ENCODE measurements around the gene FBXL16.

FBXL16 gene

GRCh38 chr16:683396-684070, 22.1 kb downstream of the FBXL16 start:
- TF ChIP-seq, protein P1, sequence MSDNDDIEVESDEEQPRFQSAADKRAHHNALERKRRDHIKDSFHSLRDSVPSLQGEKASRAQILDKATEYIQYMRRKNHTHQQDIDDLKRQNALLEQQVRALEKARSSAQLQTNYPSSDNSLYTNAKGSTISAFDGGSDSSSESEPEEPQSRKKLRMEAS (IDR thresholded peaks at IDR 0.05), result no peak; the same call in 1 of the 2 replicates
- TF ChIP-seq TCF12 (IDR thresholded peaks at IDR 0.05; ENCODE audit: low read depth) (no peak), TEAD4 (IDR thresholded peaks at IDR 0.05) (peak; percentile 8; the same call in 1 of the 2 replicates), EGR1 (IDR thresholded peaks at IDR 0.05) (0 out of 2 replicates have a peak, but pooled peaks have one; percentile 56), CEBPB (IDR thresholded peaks at IDR 0.05) (no peak), ZBTB7A (IDR thresholded peaks at IDR 0.05; ENCODE audit: low read depth) (peak; percentile 58), RAD21 (IDR thresholded peaks at IDR 0.05; ENCODE audit: low read depth) (no peak)

- TF ChIP-seq CREB1 (IDR thresholded peaks at IDR 0.05; ENCODE audit: low read depth) (no peak), USF1 (IDR thresholded peaks at IDR 0.05) (no peak), CEBPB (IDR thresholded peaks at IDR 0.05) (no peak)
- TF ChIP-seq, protein P1 (IDR thresholded peaks at IDR 0.05), result no peak
Measured at GRCh38 chr16:682493-683395, 22.9 kb downstream of the FBXL16 start.

- TF ChIP-seq NFIC (IDR thresholded peaks at IDR 0.05) (peak; percentile 60), EGR1 (IDR thresholded peaks at IDR 0.05) (no peak)
- TF ChIP-seq, protein P1 (IDR thresholded peaks at IDR 0.05), result no peak
Measured at GRCh38 chr16:681746-682427, 23.7 kb downstream of the FBXL16 start.

GRCh38 chr16:680967-681745, 24.4 kb downstream of the FBXL16 start:
- TF ChIP-seq FOXM1 (IDR thresholded peaks at IDR 0.05; ENCODE audit: borderline replicate concordance, low read depth), result no peak
- TF ChIP-seq, protein P2, sequence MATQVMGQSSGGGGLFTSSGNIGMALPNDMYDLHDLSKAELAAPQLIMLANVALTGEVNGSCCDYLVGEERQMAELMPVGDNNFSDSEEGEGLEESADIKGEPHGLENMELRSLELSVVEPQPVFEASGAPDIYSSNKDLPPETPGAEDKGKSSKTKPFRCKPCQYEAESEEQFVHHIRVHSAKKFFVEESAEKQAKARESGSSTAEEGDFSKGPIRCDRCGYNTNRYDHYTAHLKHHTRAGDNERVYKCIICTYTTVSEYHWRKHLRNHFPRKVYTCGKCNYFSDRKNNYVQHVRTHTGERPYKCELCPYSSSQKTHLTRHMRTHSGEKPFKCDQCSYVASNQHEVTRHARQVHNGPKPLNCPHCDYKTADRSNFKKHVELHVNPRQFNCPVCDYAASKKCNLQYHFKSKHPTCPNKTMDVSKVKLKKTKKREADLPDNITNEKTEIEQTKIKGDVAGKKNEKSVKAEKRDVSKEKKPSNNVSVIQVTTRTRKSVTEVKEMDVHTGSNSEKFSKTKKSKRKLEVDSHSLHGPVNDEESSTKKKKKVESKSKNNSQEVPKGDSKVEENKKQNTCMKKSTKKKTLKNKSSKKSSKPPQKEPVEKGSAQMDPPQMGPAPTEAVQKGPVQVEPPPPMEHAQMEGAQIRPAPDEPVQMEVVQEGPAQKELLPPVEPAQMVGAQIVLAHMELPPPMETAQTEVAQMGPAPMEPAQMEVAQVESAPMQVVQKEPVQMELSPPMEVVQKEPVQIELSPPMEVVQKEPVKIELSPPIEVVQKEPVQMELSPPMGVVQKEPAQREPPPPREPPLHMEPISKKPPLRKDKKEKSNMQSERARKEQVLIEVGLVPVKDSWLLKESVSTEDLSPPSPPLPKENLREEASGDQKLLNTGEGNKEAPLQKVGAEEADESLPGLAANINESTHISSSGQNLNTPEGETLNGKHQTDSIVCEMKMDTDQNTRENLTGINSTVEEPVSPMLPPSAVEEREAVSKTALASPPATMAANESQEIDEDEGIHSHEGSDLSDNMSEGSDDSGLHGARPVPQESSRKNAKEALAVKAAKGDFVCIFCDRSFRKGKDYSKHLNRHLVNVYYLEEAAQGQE (IDR thresholded peaks at IDR 0.05; ENCODE audit: low read depth), result no peak
- TF ChIP-seq, protein P1 (IDR thresholded peaks at IDR 0.05), result 0 out of 2 replicates have a peak, but pooled peaks have one; percentile 26

GRCh38 chr16:680625-680945, 25.0 kb downstream of the FBXL16 start:
- TF ChIP-seq TCF12 (IDR thresholded peaks at IDR 0.05; ENCODE audit: low read depth) (no peak), CEBPB (IDR thresholded peaks at IDR 0.05) (no peak), ZBTB7A (IDR thresholded peaks at IDR 0.05; ENCODE audit: low read depth) (no peak; the same call in 1 of the 2 replicates), USF1 (IDR thresholded peaks at IDR 0.05) (no peak), EP300 (IDR thresholded peaks at IDR 0.05; ENCODE audit: borderline replicate concordance) (no peak)
- TF ChIP-seq, protein P2 (IDR thresholded peaks at IDR 0.05; ENCODE audit: low read depth), result no peak

Measured in Ishikawa (cell line).